Thoracic aorta (tissue), 2 donors: ENCODE measurements around the gene GTF2A2. TPM values are rescaled to one million over a fixed set of nuclear protein-coding genes. Genes with fewer than 3 reads are reported as not detected.

Source experiments
- ATAC-seq: fragments of 150-250 bp; one replicate; pipeline ENCODE4 v1.8.0; 2017; ENCODE audit warnings: low read depth; ENCODE audit not compliant: insufficient number of reproducible peaks, low FRiP score
- DNase-seq: peaks from one replicate; pipeline ENCODE4 v3.0.0-alpha.2; 2020; ENCODE audit warnings: low spot score
- H3K27ac ChIP-seq, 2 donors: fragments of 200-600 bp; sonication (generic); 1 replicate in 1 of 2; 2 replicates in 1 of 2; pipeline ENCODE4 v1.5.1; 2016; ENCODE audit warnings: mild to moderate bottlenecking in 2 of 2, moderate library complexity in 2 of 2
- H3K27me3 ChIP-seq: fragments of 200-600 bp; sonication (generic); replicated peaks from 2 replicates; pipeline ENCODE4 v1.6.0; 2016; ENCODE audit warnings: mild to moderate bottlenecking; ENCODE audit not compliant: insufficient read depth
- H3K36me3 ChIP-seq: fragments of 200-600 bp; sonication (generic); one replicate; pipeline ENCODE4 v1.5.1; 2016
- H3K4me1 ChIP-seq, 2 donors: fragments of 200-600 bp; sonication (generic); 1 replicate in 1 of 2; 2 replicates in 1 of 2; pipeline versions ENCODE4 v1.5.1 to v1.6.0; 2016; ENCODE audit warnings: low read depth in 2 of 2, mild to moderate bottlenecking in 1 of 2; ENCODE audit not compliant: control insufficient read depth in 1 of 2
- H3K4me3 ChIP-seq: fragments of 200-600 bp; sonication (generic); 2 replicates; pipeline ENCODE4 v1.5.1; 2016; ENCODE audit warnings: mild to moderate bottlenecking
- H3K9me3 ChIP-seq: fragments of 200-600 bp; sonication (generic); 2 replicates; pipeline ENCODE4 v1.5.1; 2016
- total RNA-seq, 2 donors: library from RNA; depleted of rRNA; stranded (reverse); fragments of >200 nt; gene quantifications; one replicate each; pipeline versions ENCODE4 v1.1.0 to v1.2.3, GENCODE V29; 2016
- TF ChIP-seq, protein P1 (sequence below): fragments of 200-600 bp; sonication (generic); IDR thresholded peaks from one replicate; pipeline ENCODE4 v1.5.1; 2019; ENCODE audit warnings: antibody characterized with exemption

GTF2A2 gene
- total RNA-seq, 2 donors from 2014 or later = 23.3 to 26.7 TPM

DNA sequence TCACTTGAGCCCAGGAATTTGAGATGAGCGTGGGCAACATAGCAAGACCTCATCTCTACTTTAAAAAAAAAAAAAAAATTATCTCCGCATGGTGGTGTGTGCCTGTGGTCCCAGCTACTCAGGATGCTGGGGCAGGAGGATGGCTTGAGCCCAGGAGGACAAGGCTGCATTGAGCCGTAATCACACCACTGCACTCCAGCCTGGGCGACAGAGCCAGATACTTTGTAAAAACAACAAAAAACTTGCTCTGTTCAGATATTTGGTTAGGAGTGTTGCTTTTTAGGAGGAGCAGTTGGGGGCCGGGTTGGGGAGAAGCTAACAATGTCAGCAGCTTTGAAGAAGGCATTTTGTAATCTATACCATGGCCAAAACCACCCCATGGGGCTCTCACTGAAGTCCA lies 41.7 kb downstream of the GTF2A2 start:
- Histone ChIP-seq H3K27me3 (no peaks in the 10 kb centered on the region), H3K4me1 (no peaks in the 10 kb centered on the region), H3K36me3 (no peaks in the 10 kb centered on the region), H3K27ac (no peak overlapping the region), H3K9me3 (no peaks in the 10 kb centered on the region), H3K4me3 (no peak overlapping the region)
- ATAC-seq (no peak), DNase-seq (no peak)
- TF ChIP-seq, protein P1, sequence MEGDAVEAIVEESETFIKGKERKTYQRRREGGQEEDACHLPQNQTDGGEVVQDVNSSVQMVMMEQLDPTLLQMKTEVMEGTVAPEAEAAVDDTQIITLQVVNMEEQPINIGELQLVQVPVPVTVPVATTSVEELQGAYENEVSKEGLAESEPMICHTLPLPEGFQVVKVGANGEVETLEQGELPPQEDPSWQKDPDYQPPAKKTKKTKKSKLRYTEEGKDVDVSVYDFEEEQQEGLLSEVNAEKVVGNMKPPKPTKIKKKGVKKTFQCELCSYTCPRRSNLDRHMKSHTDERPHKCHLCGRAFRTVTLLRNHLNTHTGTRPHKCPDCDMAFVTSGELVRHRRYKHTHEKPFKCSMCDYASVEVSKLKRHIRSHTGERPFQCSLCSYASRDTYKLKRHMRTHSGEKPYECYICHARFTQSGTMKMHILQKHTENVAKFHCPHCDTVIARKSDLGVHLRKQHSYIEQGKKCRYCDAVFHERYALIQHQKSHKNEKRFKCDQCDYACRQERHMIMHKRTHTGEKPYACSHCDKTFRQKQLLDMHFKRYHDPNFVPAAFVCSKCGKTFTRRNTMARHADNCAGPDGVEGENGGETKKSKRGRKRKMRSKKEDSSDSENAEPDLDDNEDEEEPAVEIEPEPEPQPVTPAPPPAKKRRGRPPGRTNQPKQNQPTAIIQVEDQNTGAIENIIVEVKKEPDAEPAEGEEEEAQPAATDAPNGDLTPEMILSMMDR = no peak

DNA sequence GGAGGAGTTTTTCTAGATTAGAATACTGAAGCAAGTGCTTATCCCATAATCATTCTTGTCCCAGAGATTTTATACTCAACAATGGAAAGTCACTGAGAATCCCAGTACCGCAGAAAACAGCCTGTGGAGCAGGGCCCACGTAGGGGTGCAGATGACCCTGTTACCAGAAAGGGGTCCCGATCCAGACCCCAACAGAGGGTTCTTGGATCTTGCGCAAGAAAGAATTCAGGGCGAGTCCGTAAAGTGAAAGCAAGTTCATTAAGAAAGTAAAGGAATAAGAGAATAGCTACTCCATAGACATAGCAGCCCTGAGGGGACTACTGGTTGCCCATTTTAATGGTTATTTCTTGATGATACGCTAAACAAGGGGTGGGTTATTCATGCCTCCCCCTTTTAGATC lies 43.2 kb downstream of the GTF2A2 start:
- DNase-seq (no peak), ATAC-seq (no peak)
- no peak overlapping the region for H3K27ac ChIP-seq
- no peaks in the 10 kb centered on the region for H3K9me3 ChIP-seq
- H3K27me3 ChIP-seq = no peaks in the 10 kb centered on the region
- TF ChIP-seq, protein P1 = no peak
- no peaks in the 10 kb centered on the region for H3K4me1 ChIP-seq
- H3K36me3 ChIP-seq = no peaks in the 10 kb centered on the region
- H3K4me3 ChIP-seq = no peak overlapping the region

DNA sequence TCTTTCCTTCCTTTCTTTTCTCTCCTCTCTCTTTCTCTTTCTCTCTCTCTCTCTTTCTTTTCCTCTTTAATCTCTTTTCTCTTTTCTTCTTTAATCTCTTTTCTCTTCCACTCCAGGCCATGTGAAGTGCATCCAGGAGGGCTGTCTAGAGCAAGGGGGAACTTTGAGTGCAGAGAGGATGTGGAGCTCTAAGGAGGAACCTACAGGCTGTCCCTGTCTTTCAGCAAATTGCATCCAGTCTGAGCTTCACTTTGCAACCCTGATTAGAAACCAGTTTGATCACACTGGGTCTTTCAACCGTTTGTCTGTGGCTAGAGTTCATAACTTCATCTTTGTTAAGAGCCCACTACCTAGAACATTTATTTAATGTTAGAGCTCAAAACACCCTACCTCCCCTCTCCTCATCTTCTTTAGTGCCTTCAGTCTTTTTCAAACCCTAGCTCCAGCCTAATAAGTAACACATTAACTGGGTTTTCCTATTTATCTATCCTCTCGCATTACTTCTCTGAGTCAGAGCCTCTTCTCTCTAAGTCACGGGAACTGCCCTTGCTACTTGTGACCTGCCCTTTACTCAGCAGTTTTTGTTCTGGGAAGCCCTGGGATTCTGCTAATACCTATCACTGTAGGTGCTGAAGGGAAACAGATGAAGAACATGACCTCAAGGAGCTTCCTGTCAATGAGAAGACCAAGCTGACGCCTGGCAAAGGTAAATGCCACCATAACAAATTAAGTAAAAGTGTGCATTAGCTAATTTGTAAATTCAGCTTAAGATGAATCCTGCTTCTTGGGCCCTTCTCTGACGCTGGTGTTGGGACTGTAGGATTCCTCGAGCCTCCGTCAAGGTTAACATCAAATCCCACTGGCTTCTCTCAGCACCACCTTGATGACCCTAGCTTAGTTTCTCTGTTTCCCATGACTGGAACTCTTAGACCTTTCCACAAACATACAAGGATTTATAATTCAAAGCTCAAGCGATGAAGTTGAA lies 45.7 kb downstream of the GTF2A2 start, which contains the start of gene GCNT3:
GCNT3 (plus strand) TSS at position 508 of the 985 bp plus-strand sequence. CDS start 6,456 bp downstream, outside the sequence.
- DNase-seq (no peak), ATAC-seq (no peak)
- Histone ChIP-seq H3K4me1 (no peaks in the 10 kb centered on the region), H3K36me3 (no peaks in the 10 kb centered on the region), H3K4me3 (no peak within 1 kb of the TSS), H3K9me3 (no peaks in the 10 kb centered on the region), H3K27ac (no peak within 1 kb of the TSS), H3K27me3 (no peaks in the 10 kb centered on the region)
- TF ChIP-seq, protein P1 = no peak

DNA sequence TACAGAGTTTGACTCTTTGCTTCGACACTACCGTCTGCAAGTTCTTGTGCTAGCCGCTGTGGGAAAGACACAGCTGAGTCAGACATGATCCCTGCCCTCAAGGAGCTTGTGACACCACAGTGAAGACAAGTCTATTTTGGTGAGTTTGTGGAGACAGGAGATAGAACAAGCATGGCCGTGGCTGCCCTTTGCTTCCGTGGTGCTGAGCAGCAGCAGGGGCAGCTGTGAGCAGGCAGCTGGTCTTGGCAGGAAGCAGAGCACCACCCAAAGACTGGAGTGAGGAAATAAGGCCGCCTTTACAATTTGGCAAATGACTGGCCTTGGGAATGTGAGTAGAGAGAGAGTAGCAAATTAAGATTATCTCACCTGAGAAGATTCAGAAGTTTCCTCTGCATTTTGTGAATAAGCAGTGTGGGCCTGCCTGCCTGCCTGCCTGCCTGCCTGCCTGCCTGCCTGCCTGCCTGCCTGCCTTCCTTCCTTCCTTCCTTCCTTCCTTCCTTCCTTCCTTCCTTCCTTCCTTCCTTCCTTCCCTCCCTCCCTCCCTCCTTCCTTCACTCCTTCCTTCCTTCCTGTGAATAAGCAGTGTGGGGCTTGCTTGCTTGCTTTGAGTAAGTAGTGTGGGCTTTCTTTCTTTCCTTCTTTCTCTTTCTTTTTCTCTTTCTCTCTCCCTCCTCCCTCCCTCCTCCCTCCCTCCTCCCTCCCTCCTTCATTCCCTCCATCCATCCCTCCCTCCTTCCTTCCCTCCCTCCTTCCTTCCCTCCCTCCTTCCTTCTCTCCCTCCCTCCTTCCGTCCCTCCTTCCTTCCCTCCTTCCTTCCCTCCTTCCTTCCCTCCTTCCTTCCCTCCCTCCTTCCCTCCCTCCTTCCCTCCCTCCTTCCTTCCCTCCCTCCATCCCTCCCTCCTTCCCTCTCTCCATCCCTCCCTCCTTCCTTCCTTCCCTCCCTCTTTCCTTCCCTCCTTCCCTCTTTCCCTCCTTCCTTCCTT lies 47.3 kb downstream of the GTF2A2 start:
- no peak for DNase-seq
- no peak overlapping the region for H3K27ac ChIP-seq
- H3K36me3 ChIP-seq = no peaks in the 10 kb centered on the region
- H3K27me3 ChIP-seq = no peaks in the 10 kb centered on the region
- H3K4me3 ChIP-seq = no peak overlapping the region
- no peaks in the 10 kb centered on the region for H3K9me3 ChIP-seq
- ATAC-seq = no peak
- no peaks in the 10 kb centered on the region for H3K4me1 ChIP-seq
- TF ChIP-seq, protein P1 = no peak
